T-helper 1 cell treated with Interleukin-12 subunit alpha and Interleukin-12 subunit beta and Interleukin-4 antibody, amounts not matched to agents 30 μg/mL and 1 μg/mL, for 36 hours (primary cell): Measurements from ENCODE around the gene CDK5.
A peak's percentile ranks its signal among the peaks of the same experiment; 100 is the strongest.

Experiments used
- H3K27ac Mint-ChIP-seq: one replicate; pipeline ENCODE4 v1.8.0; 2021; ENCODE audit warnings: mild to moderate bottlenecking, mixed read lengths
- H3K27me3 Mint-ChIP-seq: one replicate; pipeline ENCODE4 v1.8.0; 2021; ENCODE audit warnings: low read depth, mixed read lengths
- H3K36me3 Mint-ChIP-seq: one replicate; pipeline ENCODE4 v1.8.0; 2021; ENCODE audit warnings: low read depth, mixed read lengths
- H3K4me1 Mint-ChIP-seq: one replicate; pipeline ENCODE4 v1.8.0; 2021; ENCODE audit warnings: low read depth, mixed read lengths
- H3K4me3 Mint-ChIP-seq: one replicate; pipeline ENCODE4 v1.8.0; 2021; ENCODE audit warnings: mild to moderate bottlenecking, moderate library complexity, mixed read lengths
- H3K9me3 Mint-ChIP-seq: one replicate; pipeline ENCODE4 v1.8.0; 2021; ENCODE audit warnings: mixed read lengths

CDK5 gene

GRCh38 chr7:151071032-151071866 lies 13.6 kb upstream of the CDK5 start:
- Mint-ChIP-seq H3K27ac (no peak overlapping the region), H3K9me3 (no peaks in the 10 kb centered on the region), H3K4me3 (no peak overlapping the region), H3K4me1 (no peaks in the 10 kb centered on the region), H3K36me3 (peaks cover 19% of the 10 kb centered on the region), H3K27me3 (no peaks in the 10 kb centered on the region)

DNA sequence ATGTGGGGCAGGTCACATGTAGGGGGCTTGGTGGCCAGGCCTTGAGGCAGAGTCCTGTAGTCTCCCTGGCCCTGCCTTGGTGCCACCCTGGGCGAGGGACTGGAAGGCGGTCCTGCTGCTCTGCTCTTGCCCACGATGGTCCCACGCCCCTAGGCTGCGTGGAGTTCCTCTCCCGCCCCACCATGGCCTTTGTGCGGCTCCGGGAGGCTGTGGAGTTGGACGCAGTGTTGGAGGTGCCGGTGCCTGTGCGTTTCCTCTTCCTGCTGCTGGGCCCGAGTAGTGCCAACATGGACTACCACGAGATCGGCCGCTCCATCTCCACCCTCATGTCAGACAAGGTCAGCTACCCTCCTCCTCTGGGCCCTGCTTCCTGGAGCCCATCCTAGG lies 12.9 kb upstream of the CDK5 start:
- Mint-ChIP-seq H3K9me3 (no peaks in the 10 kb centered on the region), H3K27me3 (no peaks in the 10 kb centered on the region), H3K4me1 (no peaks in the 10 kb centered on the region), H3K36me3 (peaks cover 13% of the 10 kb centered on the region), H3K27ac (no peak overlapping the region), H3K4me3 (no peak overlapping the region)

DNA sequence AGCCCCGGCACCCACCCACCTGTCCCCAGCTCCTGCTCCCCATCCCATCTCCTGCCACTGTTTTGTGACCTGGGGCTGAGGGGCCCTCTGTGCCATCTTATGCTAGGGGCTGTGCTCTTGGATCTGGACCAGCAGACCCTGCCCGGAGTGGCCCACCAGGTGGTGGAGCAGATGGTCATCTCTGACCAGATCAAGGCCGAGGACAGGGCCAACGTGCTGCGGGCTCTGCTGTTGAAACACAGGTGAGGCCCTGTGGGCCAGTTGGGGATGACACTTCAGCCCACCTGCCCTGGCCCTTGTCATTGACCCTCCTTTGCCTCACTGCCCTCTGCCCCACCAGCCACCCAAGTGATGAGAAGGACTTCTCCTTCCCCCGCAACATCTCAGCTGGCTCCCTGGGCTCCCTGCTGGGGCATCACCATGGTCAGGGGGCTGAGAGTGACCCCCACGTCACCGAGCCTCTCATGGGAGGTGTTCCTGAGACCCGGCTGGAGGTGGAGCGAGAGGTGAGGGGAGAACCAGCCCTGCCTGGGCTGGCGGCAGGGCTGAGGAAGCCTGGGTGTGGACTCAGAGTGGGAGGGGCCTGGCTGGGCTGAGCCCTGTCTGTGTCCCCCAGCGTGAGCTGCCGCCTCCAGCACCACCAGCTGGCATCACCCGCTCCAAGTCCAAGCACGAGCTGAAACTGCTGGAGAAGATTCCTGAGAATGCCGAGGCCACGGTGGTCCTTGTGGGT lies 12.3 kb upstream of the CDK5 start:
- Mint-ChIP-seq H3K36me3 (peaks cover 11% of the 10 kb centered on the region), H3K4me1 (no peaks in the 10 kb centered on the region), H3K27me3 (no peaks in the 10 kb centered on the region), H3K4me3 (no peak overlapping the region), H3K9me3 (no peaks in the 10 kb centered on the region), H3K27ac (no peak overlapping the region)

- Mint-ChIP-seq H3K27me3 (no peaks in the 10 kb centered on the region), H3K9me3 (no peaks in the 10 kb centered on the region), H3K36me3 (peaks cover 11% of the 10 kb centered on the region), H3K27ac (no peak overlapping the region), H3K4me3 (no peak overlapping the region), H3K4me1 (no peaks in the 10 kb centered on the region)
These were observed 10.5 kb upstream of the CDK5 start for GRCh38 chr7:151068069-151068773.

GRCh38 chr7:151066273-151066974 lies 8.7 kb upstream of the CDK5 start:
- no peaks in the 10 kb centered on the region for H3K27me3 Mint-ChIP-seq
- H3K4me3 Mint-ChIP-seq = no peak overlapping the region
- H3K27ac Mint-ChIP-seq = no peak overlapping the region
- no peaks in the 10 kb centered on the region for H3K9me3 Mint-ChIP-seq
- H3K36me3 Mint-ChIP-seq = peaks cover 7% of the 10 kb centered on the region
- peaks cover 4% of the 10 kb centered on the region for H3K4me1 Mint-ChIP-seq

GRCh38 chr7:151065516-151065915 lies 7.8 kb upstream of the CDK5 start:
- H3K9me3 Mint-ChIP-seq = no peaks in the 10 kb centered on the region
- H3K4me3 Mint-ChIP-seq = no peak overlapping the region
- no peaks in the 10 kb centered on the region for H3K27me3 Mint-ChIP-seq
- H3K27ac Mint-ChIP-seq = no peak overlapping the region
- H3K36me3 Mint-ChIP-seq = peaks cover 4% of the 10 kb centered on the region
- peaks cover 10% of the 10 kb centered on the region for H3K4me1 Mint-ChIP-seq

DNA sequence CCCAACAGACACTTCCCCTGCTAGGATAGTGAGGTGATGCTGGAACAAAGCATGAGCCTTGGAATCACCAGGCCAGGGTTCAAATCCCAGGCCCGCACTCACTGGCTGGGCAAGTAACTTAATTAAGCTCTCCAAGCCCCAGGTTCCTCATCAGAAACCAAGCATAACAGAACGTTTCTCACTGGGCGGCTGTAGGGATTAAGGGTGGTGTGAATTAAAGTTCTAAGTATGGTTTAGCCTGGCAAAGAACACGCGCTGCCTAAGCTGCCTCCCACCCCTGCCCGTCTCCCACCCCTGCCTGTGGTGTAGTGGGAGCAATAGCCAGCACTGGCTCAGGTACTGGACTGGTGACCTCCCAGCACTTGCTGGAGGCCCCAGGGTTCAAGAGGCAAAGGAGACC lies 7.3 kb upstream of the CDK5 start:
- no peak overlapping the region for H3K27ac Mint-ChIP-seq
- H3K27me3 Mint-ChIP-seq = no peaks in the 10 kb centered on the region
- peaks cover 13% of the 10 kb centered on the region for H3K4me1 Mint-ChIP-seq
- no peak overlapping the region for H3K4me3 Mint-ChIP-seq
- no peaks in the 10 kb centered on the region for H3K9me3 Mint-ChIP-seq
- H3K36me3 Mint-ChIP-seq = peaks cover 3% of the 10 kb centered on the region

GRCh38 chr7:151064454-151064853 lies 6.8 kb upstream of the CDK5 start:
- H3K9me3 Mint-ChIP-seq = no peaks in the 10 kb centered on the region
- H3K4me3 Mint-ChIP-seq = no peak overlapping the region
- no peaks in the 10 kb centered on the region for H3K27me3 Mint-ChIP-seq
- peaks cover 13% of the 10 kb centered on the region for H3K4me1 Mint-ChIP-seq
- H3K27ac Mint-ChIP-seq = no peak overlapping the region
- H3K36me3 Mint-ChIP-seq = peaks cover 3% of the 10 kb centered on the region

DNA sequence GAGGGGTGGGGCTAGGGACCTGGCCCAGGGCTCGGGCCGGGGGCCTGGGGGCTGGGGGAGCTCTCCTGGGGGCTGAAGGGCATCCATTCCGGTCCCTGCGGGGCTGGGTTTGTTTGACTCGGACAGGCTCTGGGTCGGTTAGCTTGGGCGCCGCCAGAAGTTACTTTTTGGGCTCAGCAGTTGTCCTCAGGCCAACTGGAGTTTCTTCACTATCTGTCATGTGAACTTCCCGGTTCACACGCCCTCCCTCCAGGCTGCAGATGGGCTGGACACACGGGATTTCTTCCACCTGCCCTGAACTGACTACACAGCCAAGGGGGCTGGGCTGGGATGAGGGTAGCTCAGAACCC lies 5.5 kb upstream of the CDK5 start:
- H3K4me3 Mint-ChIP-seq = no peak overlapping the region
- no peak overlapping the region for H3K27ac Mint-ChIP-seq
- H3K9me3 Mint-ChIP-seq = no peaks in the 10 kb centered on the region
- no peaks in the 10 kb centered on the region for H3K27me3 Mint-ChIP-seq
- H3K4me1 Mint-ChIP-seq = peaks cover 19% of the 10 kb centered on the region
- H3K36me3 Mint-ChIP-seq = no peaks in the 10 kb centered on the region

DNA sequence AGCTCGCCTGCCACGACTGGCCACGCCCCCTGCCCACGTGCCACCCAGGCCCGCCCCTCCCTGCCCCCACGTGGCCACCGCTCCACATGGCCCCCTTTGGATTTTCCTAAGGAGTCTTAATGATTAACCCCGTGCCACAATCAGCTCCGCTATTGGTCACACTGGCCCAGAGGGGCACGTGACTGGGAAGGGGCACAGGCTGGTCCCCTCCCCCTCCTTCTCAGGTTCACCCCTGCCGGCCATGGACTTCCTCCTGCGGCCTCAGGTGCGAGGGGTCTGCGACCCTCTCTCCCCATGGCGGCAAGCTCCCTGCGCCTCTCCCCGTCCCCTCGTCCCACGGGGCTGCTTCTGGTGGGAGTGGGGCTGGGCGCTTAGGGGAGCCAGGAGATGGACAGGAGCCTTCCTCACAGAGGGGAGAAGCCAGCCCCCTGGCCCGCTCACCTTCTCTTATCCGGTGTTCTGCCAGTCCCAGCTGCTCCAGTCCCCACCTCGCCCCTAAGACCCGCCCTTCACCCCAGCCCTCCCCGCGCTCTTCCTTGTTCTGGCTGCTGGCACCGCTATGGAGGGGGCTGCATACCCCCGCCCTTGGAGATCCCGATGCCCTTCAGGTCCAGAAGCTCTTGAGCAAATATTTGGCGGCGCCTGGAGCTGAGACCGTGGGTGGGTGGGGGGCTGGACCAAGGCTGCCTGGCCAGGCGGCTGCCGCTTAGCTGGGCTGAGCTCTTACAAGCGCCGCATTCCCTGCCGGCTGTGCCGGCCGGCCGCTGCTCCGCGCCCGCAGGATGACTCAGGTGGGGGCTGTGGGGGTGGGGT lies 4.9 kb upstream of the CDK5 start:
- Mint-ChIP-seq H3K27me3 (no peaks in the 10 kb centered on the region), H3K27ac (no peak overlapping the region), H3K4me3 (no peak overlapping the region), H3K4me1 (peaks cover 19% of the 10 kb centered on the region), H3K36me3 (no peaks in the 10 kb centered on the region), H3K9me3 (no peaks in the 10 kb centered on the region)

DNA sequence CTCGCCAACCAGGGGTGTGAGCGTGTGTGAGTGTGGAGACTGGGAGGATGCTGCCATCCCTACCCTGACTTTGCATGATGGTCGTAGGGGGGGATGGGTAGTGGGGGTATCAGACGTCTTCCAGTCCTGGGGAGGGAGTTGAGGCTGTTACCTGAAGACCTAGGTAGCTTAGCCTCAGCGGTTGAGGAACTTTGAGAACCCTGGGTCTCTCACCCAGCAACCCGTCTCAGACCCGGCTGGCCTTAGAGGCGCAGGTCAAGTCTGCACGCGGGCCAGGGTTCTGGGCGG lies 4.4 kb upstream of the CDK5 start:
- Mint-ChIP-seq H3K4me3 (no peak overlapping the region), H3K27ac (no peak overlapping the region), H3K36me3 (no peaks in the 10 kb centered on the region), H3K27me3 (no peaks in the 10 kb centered on the region), H3K4me1 (peaks cover 24% of the 10 kb centered on the region), H3K9me3 (no peaks in the 10 kb centered on the region)

- no peak overlapping the region for H3K27ac Mint-ChIP-seq
These were observed 3.8 kb upstream of the CDK5 start for GRCh38 chr7:151061213-151062110.

DNA sequence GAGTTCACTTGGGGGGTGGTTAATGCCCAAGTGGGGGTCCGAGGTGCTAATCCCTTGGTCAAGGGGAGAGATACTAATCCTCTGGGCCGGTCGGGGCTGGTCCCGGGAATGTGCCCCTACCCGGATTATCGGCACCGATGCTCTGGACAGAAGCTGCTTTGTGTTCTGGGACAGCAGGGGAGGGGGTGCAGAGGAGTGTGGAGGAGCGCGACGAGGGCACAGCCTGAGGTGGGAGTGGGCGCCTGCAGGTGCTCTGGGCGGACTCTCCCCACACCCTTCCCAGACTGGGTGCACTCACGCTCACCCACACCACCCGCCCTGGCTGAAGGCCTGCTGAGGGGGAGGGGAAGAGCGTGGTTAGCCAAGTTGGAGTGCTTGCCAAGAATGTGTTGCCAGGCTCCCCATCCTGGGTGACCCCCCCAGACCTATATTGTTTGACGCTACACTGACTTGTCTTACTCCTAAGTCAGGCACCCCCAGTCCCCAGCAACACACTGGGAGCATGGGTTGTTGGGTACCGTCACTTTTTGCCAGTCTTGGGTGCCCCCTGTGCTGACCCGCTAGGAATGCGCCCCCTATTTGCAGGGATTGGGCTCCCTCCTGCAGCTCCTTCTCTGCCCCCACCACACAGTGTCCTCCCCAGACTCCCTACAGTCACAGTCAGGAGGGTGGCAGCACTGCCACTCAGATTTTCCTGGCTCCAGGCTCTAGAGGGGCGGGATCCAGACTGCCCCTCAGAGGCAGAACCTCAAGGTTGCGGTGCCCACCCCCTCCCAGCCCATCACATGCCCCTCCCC lies 2.9 kb upstream of the CDK5 start:
- Mint-ChIP-seq H3K27ac (no peak overlapping the region), H3K36me3 (no peaks in the 10 kb centered on the region), H3K9me3 (no peaks in the 10 kb centered on the region), H3K4me3 (peak overlapping the region; percentile 97), H3K4me1 (peaks cover 29% of the 10 kb centered on the region), H3K27me3 (no peaks in the 10 kb centered on the region)

More at GRCh38 chr7:151061213-151062110, 3.8 kb upstream of the CDK5 start:
- Mint-ChIP-seq H3K9me3 (no peaks in the 10 kb centered on the region), H3K36me3 (no peaks in the 10 kb centered on the region), H3K4me3 (peak overlapping the region; percentile 97), H3K4me1 (peaks cover 27% of the 10 kb centered on the region), H3K27me3 (no peaks in the 10 kb centered on the region)
